ENCODE data around the gene TUB.

The TUB gene

GRCh38 chr11:8083088-8083395 lies 2.0 kb downstream of the TUB start:
- Mint-ChIP-seq H3K27me3 (ENCODE audit: low read depth) (peaks cover 20% of the 10 kb centered on the region), H3K27ac (no peak overlapping the region), H3K4me1 (peaks cover 58% of the 10 kb centered on the region), H3K9me3 (no peaks in the 10 kb centered on the region), H3K36me3 (ENCODE audit: low read depth) (no peaks in the 10 kb centered on the region), H3K4me3 (peak overlapping the region; percentile 81 to 91 (median 91))
- TF ChIP-seq CTCF (IDR thresholded peaks at IDR 0.05; ENCODE audit: unreplicated experiment in 3 of 3): no peak

- no peak for TF ChIP-seq CTCF (IDR thresholded peaks at IDR 0.05; ENCODE audit: unreplicated experiment in 3 of 3)
- peak overlapping the region; percentile 1 to 25 (median 25) for H3K27ac Mint-ChIP-seq
- no peaks in the 10 kb centered on the region for H3K9me3 Mint-ChIP-seq
Measured at GRCh38 chr11:8083871-8084281, 2.9 kb downstream of the TUB start.

DNA sequence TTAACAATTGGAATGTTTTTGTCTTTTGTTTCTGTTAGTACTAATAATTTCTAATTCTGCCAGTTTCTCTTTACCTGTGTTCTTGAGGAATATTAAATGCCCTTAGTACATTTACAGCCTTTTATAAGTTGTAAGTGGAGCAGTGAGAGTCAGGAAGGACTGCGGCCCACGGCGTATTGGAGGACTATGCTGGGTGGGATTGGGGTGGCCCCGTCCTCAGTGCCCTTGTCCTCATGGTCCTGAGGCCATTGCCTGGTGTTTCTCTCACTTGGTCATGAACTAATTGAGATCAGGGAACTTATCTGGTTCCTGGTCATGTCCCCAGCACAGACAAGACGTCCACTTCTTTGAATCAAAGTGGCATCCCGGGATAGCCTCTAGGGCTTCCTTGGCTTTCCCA lies 3.3 kb downstream of the TUB start:
- H3K4me1 Mint-ChIP-seq: peaks cover 58% of the 10 kb centered on the region
- peak overlapping the region in 1 of 3 experiments; percentile 25 for H3K27ac Mint-ChIP-seq
- no peaks in the 10 kb centered on the region for H3K9me3 Mint-ChIP-seq
- H3K36me3 Mint-ChIP-seq (ENCODE audit: low read depth): no peaks in the 10 kb centered on the region
- H3K4me3 Mint-ChIP-seq: peak overlapping the region in 2 of 3 experiments; percentile 53 to 55
- peaks cover 8% of the 10 kb centered on the region for H3K27me3 Mint-ChIP-seq (ENCODE audit: low read depth)
- no peak for TF ChIP-seq CTCF (IDR thresholded peaks at IDR 0.05; ENCODE audit: unreplicated experiment in 3 of 3)

More at GRCh38 chr11:8083871-8084281, 2.9 kb downstream of the TUB start:
- Mint-ChIP-seq H3K4me1 (peaks cover 58% of the 10 kb centered on the region), H3K4me3 (peak overlapping the region; percentile 3 to 53 (median 40)), H3K36me3 (ENCODE audit: low read depth) (no peaks in the 10 kb centered on the region), H3K27me3 (ENCODE audit: low read depth) (peaks cover 13% of the 10 kb centered on the region)

DNA sequence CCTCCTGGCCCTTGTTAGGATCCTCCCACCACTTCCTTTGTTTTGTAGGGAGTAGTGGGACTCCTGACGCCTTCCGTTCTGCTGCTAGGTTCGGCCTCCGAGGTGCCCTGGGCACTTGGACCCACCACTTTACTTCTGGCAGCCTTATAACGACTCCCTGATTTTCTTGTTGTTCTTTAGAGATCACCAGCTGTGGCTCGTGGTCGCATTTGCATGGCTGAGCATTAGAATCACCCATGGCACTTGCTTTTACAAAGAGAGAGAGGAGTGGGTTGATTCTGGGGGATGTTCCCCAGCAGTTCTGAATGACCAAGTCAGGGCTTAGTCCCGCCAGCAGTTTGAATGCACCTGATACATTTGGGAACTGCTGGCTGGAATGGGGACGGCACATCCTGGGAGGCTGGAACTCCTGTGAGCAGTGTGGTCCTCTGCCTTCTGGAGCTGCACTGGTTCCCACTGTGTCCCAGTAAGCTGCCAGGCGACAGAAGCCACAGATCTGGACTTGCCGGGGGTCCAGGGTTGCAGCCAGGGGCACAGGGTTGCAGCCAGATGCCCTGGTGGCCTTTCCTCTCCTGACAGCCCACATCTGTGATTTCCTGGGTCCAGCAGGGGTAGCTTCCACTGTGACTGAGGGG lies 4.1 kb downstream of the TUB start:
- peaks cover 58% of the 10 kb centered on the region for H3K4me1 Mint-ChIP-seq

GRCh38 chr11:8086001-8086479 lies 5.0 kb downstream of the TUB start:
- H3K4me1 Mint-ChIP-seq: peaks cover 53% of the 10 kb centered on the region
- H3K36me3 Mint-ChIP-seq (ENCODE audit: low read depth): no peaks in the 10 kb centered on the region
- H3K4me3 Mint-ChIP-seq: peak overlapping the region in 1 of 3 experiments; percentile 18
- peak overlapping the region in 2 of 3 experiments; percentile 5 to 24 for H3K27ac Mint-ChIP-seq
- H3K27me3 Mint-ChIP-seq (ENCODE audit: low read depth): peaks cover 5% of the 10 kb centered on the region
- no peaks in the 10 kb centered on the region for H3K9me3 Mint-ChIP-seq
- no peak for TF ChIP-seq CTCF (IDR thresholded peaks at IDR 0.05; ENCODE audit: unreplicated experiment in 3 of 3)

More for the DNA sequence above, 4.1 kb downstream of the TUB start:
- H3K9me3 Mint-ChIP-seq: no peaks in the 10 kb centered on the region
- no peak overlapping the region for H3K27ac Mint-ChIP-seq
- no peaks in the 10 kb centered on the region for H3K36me3 Mint-ChIP-seq (ENCODE audit: low read depth)
- peak overlapping the region in 2 of 3 experiments; percentile 4 to 37 for H3K4me3 Mint-ChIP-seq
- no peak for TF ChIP-seq CTCF (IDR thresholded peaks at IDR 0.05; ENCODE audit: unreplicated experiment in 3 of 3)
- peaks cover 5% of the 10 kb centered on the region for H3K27me3 Mint-ChIP-seq (ENCODE audit: low read depth)

DNA sequence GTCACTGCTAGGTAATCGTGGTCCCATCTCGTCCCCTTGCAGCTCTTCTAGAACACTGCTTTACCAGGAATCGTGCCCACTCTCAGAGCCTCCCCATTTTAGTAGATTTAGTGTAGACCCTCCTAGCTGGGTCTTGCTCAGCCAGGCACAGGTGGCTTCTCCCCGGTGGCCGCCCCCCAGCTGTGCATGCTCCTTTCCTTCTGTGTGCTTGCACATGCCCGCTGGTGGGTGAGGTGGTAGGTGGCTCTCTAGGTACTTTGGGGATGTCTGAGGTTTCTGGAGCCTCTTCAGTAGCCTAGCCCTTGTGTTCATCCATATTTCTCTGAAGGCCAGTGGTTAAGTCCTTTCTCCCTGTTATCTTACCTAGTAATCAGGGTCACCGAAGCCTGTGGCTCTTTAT lies 5.6 kb downstream of the TUB start:
- TF ChIP-seq CTCF (IDR thresholded peaks at IDR 0.05; ENCODE audit: unreplicated experiment in 3 of 3): no peak
- Mint-ChIP-seq H3K9me3 (no peaks in the 10 kb centered on the region), H3K4me3 (no peak overlapping the region), H3K36me3 (ENCODE audit: low read depth) (no peaks in the 10 kb centered on the region), H3K4me1 (peaks cover 53% of the 10 kb centered on the region), H3K27me3 (ENCODE audit: low read depth) (peaks cover 5% of the 10 kb centered on the region), H3K27ac (peak overlapping the region in 1 of 3 experiments; percentile 5)

Data from nephron (organoid).